ENCODE data around the gene TACC3.

GRCh38 chr4:1690698-1691097 is 30.6 kb upstream of the TACC3 start:
- TF ChIP-seq CTCF (IDR thresholded peaks at IDR 0.05) (no peak), POLR2A (IDR thresholded peaks at IDR 0.05; ENCODE audit: low read depth) (no peak), EP300 (IDR thresholded peaks at IDR 0.05) (no peak)

All from esophagus muscularis mucosa (tissue), 4 donors.